Activated T-helper 2 cell treated with anti-CD3 and anti-CD28 coated beads, Interferon-gamma antibody, Interleukin-2, Interleukin-4, amounts not matched to agents 10 μg/mL and 5 μg/mL and 100 μg/mL, durations not matched to agents 14 hours and 24 hours and 36 hours (primary cell): Measurements from ENCODE around the gene DOCK4. TPM values are rescaled to one million over a fixed set of nuclear protein-coding genes. Genes with fewer than 3 reads are reported as not detected.

Experiments
- DNase-seq: peaks from one replicate; pipeline ENCODE4 v3.0.0; 2021; ENCODE audit warnings: low spot score
- H3K27ac Mint-ChIP-seq: one replicate; pipeline ENCODE4 v1.8.0; 2021; ENCODE audit warnings: mixed read lengths
- H3K27me3 Mint-ChIP-seq: one replicate; pipeline ENCODE4 v1.8.0; 2021; ENCODE audit warnings: low read depth, mixed read lengths
- H3K36me3 Mint-ChIP-seq: one replicate; pipeline ENCODE4 v1.8.0; 2021; ENCODE audit warnings: low read depth, mixed read lengths
- H3K4me1 Mint-ChIP-seq: one replicate; pipeline ENCODE4 v1.8.0; 2021; ENCODE audit warnings: low read depth, mixed read lengths
- H3K4me3 Mint-ChIP-seq: one replicate; pipeline ENCODE4 v1.8.0; 2021; ENCODE audit warnings: low read depth, mild to moderate bottlenecking, moderate library complexity, mixed read lengths
- H3K9me3 Mint-ChIP-seq: one replicate; pipeline ENCODE4 v1.8.0; 2021; ENCODE audit warnings: mixed read lengths
- intact Hi-C: fragments of 100-400 bp; cut with micrococcal nuclease; formaldehyde crosslinking; loops from one replicate; pipeline ENCODE4 v1.15.1; 2023
- total RNA-seq: library from RNA; stranded (reverse); gene quantifications from 2 replicates; pipeline ENCODE4 v1.2.3, GENCODE V29; 2022

DOCK4 gene
- total RNA-seq, 1 donor from 2014 or later: 0.41 TPM

DNA sequence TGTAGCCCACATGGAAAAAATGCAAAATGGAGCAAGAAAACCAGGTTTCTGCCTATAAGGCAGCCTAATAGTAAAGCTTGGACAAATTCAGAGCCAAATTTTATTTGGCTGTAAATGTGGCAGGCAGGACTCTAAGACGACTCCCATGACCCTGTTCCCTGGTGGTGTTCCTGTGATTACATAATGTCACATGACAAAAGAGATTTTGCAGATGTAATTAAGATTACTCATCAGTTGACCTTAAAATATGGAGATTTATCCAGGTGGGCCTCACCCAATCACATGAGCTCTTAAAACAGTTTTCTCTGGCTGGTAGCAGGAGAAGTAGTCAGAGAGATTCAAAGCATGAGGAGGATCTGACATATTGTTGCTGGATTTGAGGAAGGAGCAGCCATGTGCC is 340.8 kb downstream of the DOCK4 start:
- H3K9me3 Mint-ChIP-seq: no peaks in the 10 kb centered on the region
- peaks cover 2% of the 10 kb centered on the region for H3K27me3 Mint-ChIP-seq
- H3K36me3 Mint-ChIP-seq: no peaks in the 10 kb centered on the region
- H3K4me1 Mint-ChIP-seq: peaks cover 2% of the 10 kb centered on the region
- H3K27ac Mint-ChIP-seq: no peak overlapping the region
- intact Hi-C loops: no loop called here
- no peak overlapping the region for H3K4me3 Mint-ChIP-seq
- no peak for DNase-seq

GRCh38 chr7:111864291-111864976 is 341.8 kb downstream of the DOCK4 start:
- H3K4me1 Mint-ChIP-seq: peaks cover 9% of the 10 kb centered on the region
- no peaks in the 10 kb centered on the region for H3K36me3 Mint-ChIP-seq
- intact Hi-C loops: no loop called here
- DNase-seq: no peak
- no peaks in the 10 kb centered on the region for H3K9me3 Mint-ChIP-seq
- H3K27ac Mint-ChIP-seq: no peak overlapping the region
- H3K27me3 Mint-ChIP-seq: peaks cover 2% of the 10 kb centered on the region
- H3K4me3 Mint-ChIP-seq: no peak overlapping the region

DNA sequence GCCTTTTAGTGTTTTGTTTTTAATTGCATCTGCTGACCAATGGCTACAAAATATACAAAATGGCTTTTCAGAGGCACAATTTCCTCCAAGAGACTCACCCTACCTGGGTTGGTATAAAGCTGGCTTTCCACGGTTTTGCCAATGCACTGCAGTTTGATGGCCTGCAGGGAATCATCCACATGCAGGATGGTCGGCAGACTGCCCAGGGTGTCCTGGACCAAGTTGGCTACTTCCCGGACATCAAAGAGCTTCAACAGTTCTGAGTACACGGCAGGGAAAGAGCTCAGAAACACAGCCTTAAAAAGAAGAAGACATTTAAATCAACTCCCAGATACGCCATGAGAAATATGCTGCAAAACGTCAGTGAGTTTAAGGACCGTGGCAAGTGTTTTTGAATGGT is 342.9 kb downstream of the DOCK4 start:
- H3K9me3 Mint-ChIP-seq: no peaks in the 10 kb centered on the region
- no peak for DNase-seq
- H3K27me3 Mint-ChIP-seq: no peaks in the 10 kb centered on the region
- H3K4me1 Mint-ChIP-seq: peaks cover 9% of the 10 kb centered on the region
- intact Hi-C loops: no loop called here
- H3K36me3 Mint-ChIP-seq: no peaks in the 10 kb centered on the region
- H3K4me3 Mint-ChIP-seq: no peak overlapping the region
- no peak overlapping the region for H3K27ac Mint-ChIP-seq

GRCh38 chr7:111860248-111860647 is 346.0 kb downstream of the DOCK4 start:
- Mint-ChIP-seq H3K4me3 (no peak overlapping the region), H3K4me1 (peaks cover 9% of the 10 kb centered on the region), H3K27ac (no peak overlapping the region), H3K36me3 (no peaks in the 10 kb centered on the region), H3K27me3 (no peaks in the 10 kb centered on the region), H3K9me3 (no peaks in the 10 kb centered on the region)
- DNase-seq: no peak
- intact Hi-C loops: no loop called here

DNA sequence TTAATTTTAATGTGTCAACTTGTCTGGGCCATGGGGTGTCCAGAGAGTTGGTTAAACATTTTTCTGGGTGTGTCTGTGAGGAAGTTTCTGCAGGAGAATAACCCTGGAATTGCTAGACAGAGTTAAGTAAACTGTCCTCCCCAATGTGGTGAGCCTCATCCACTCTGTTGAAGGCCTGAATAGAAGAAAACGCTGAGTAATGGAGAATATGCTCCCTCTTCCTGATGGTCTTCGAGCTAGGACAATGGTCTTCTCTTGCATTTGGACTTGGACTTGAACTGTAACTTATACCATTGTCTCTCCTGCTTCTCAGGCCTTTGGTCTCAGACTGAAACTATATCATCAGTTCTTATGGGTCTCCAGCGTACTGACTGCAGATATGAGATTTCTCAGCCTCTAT is 347.9 kb downstream of the DOCK4 start:
- DNase-seq: no peak
- Mint-ChIP-seq H3K4me3 (no peak overlapping the region), H3K36me3 (no peaks in the 10 kb centered on the region), H3K27ac (no peak overlapping the region), H3K4me1 (peaks cover 9% of the 10 kb centered on the region), H3K27me3 (no peaks in the 10 kb centered on the region), H3K9me3 (no peaks in the 10 kb centered on the region)
- intact Hi-C loops: loop anchor here (5.0 kb wide), 1 partner anchor 106 kb away; no protein-coding TSS in a partner anchor

DNA sequence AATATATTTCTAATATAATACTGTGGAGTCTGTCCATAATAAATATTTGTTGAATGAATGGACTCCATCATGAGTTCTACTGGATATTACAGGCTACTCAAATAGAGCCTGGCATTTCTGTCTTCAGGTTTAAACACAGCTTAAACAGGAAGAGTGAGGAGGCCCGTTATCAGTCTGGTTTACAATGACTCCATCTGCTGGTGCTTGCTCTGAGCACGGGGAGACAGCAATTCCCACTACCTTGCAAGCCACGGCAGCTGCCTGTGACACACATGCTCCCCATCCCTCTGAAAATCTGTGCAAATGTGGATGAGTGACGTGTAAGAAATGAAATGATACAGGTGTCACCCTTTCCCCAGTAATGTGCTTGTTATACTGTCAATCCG is 350.4 kb downstream of the DOCK4 start:
- no peaks in the 10 kb centered on the region for H3K36me3 Mint-ChIP-seq
- intact Hi-C loops: loop anchor here (5.0 kb wide), 1 partner anchor 104 kb away; no protein-coding TSS in a partner anchor
- no peak overlapping the region for H3K27ac Mint-ChIP-seq
- no peak overlapping the region for H3K4me3 Mint-ChIP-seq
- peaks cover 9% of the 10 kb centered on the region for H3K4me1 Mint-ChIP-seq
- no peaks in the 10 kb centered on the region for H3K27me3 Mint-ChIP-seq
- no peaks in the 10 kb centered on the region for H3K9me3 Mint-ChIP-seq
- DNase-seq: no peak

DNA sequence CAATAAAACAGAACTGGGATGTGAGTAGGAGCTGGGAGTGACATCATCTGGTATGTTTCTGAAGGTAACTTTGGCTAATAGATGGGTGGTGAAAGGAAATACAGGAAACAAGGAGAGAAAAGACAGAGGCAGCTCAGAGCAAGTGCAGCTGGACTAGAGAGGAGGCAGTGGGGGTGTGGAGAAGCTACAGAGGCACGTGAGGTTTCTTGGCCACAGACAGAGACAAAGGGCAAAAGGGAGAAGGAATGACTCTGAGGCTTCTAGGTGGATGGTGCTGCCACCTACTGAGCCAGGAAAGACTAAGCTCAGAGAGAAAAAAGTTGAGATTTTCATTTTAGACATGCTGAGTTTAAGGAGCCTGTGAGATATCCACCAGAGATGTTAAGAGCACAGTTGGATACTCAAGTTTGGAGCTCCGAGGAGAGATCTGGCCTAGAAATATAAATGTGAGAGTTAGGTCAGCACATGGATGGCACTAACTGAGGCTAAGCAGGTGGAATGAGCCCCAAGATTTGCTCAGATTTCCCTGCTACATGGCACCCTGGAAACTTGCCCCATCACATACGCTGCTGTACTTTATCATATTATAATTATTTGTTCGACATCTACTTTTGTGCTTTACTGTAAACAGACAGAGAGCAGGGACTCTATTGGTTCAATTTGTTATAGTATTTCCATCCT is 350.9 kb downstream of the DOCK4 start:
- Mint-ChIP-seq H3K9me3 (peaks cover 2% of the 10 kb centered on the region), H3K36me3 (no peaks in the 10 kb centered on the region), H3K27ac (no peak overlapping the region), H3K4me3 (no peak overlapping the region), H3K27me3 (no peaks in the 10 kb centered on the region), H3K4me1 (peaks cover 5% of the 10 kb centered on the region)
- no peak for DNase-seq
- intact Hi-C loops: loop anchor here (5.0 kb wide), 1 partner anchor 103 kb away; no protein-coding TSS in a partner anchor

- DNase-seq: no peak
- H3K27ac Mint-ChIP-seq: no peak overlapping the region
- H3K27me3 Mint-ChIP-seq: no peaks in the 10 kb centered on the region
- intact Hi-C loops: no loop called here
- H3K4me3 Mint-ChIP-seq: no peak overlapping the region
- peaks cover 5% of the 10 kb centered on the region for H3K9me3 Mint-ChIP-seq
- H3K4me1 Mint-ChIP-seq: no peaks in the 10 kb centered on the region
- H3K36me3 Mint-ChIP-seq: no peaks in the 10 kb centered on the region
These were observed 352.8 kb downstream of the DOCK4 start for GRCh38 chr7:111853201-111853990.

DNA sequence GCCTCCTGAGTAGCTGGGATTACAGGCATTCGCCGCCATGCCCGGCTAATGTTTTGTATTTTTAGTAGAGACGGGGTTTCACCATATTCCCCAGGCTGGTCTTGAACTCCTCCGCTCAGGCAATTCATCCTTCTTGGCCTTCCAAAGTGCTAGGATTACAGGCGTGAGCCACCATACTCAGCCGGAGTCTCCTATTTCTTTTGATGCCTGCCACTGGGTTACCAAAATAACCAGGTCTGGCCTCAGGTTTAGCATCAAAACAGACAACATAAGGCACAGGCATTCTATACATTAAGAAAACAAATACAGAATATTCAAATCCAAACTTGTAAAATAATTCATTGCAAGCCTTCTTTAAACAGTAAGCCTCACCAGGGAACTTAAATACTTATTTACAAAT is 354.1 kb downstream of the DOCK4 start:
- DNase-seq: no peak
- intact Hi-C loops: no loop called here
- no peak overlapping the region for H3K27ac Mint-ChIP-seq
- no peak overlapping the region for H3K4me3 Mint-ChIP-seq
- no peaks in the 10 kb centered on the region for H3K4me1 Mint-ChIP-seq
- peaks cover 5% of the 10 kb centered on the region for H3K9me3 Mint-ChIP-seq
- no peaks in the 10 kb centered on the region for H3K36me3 Mint-ChIP-seq
- no peaks in the 10 kb centered on the region for H3K27me3 Mint-ChIP-seq

DNA sequence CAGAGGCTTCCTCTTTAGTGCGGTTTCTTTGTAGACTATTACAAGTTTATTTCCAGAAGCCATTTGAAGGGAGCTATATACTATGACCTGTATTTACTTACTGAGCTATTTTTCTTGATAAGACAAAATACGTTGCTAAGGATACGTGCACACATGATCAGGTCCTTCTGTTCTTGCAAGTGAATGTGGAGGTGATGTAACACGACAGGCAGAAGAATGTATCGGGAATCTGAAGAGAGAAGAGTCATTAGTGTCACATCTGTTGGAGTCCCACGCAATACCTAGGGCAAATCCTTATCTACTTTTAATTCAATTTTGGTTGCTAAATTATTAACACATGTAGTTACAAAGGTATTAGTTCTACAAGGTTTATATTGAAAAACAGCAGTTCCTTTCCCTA is 359.3 kb downstream of the DOCK4 start:
- no peaks in the 10 kb centered on the region for H3K36me3 Mint-ChIP-seq
- intact Hi-C loops: no loop called here
- H3K4me1 Mint-ChIP-seq: no peaks in the 10 kb centered on the region

DNA sequence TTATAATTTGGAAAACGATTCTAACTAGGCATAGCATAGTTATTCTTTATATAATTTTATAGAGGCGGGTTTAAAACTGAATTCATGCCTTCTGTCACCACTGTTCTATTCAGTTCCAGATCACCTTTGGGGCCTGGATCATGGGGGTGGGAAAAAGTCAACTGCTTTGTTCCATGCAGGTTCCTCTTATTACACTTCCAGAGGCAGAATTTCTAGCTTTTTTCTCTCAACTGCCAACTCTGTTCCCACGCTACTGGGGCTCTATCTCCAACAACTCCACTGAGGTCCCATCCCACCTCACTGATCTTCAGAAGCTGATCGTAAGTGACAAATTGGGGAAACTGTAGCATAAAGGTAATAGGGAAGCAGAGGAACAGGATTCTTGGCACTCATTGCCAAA is 360.3 kb downstream of the DOCK4 start:
- H3K36me3 Mint-ChIP-seq: no peaks in the 10 kb centered on the region
- DNase-seq: no peak
- H3K4me1 Mint-ChIP-seq: peaks cover 1% of the 10 kb centered on the region
- no peak overlapping the region for H3K27ac Mint-ChIP-seq
- intact Hi-C loops: no loop called here
- H3K9me3 Mint-ChIP-seq: peaks cover 5% of the 10 kb centered on the region
- no peak overlapping the region for H3K4me3 Mint-ChIP-seq
- no peaks in the 10 kb centered on the region for H3K27me3 Mint-ChIP-seq

More for the DNA sequence above, 359.3 kb downstream of the DOCK4 start:
- no peaks in the 10 kb centered on the region for H3K27me3 Mint-ChIP-seq
- DNase-seq: no peak
- H3K4me3 Mint-ChIP-seq: no peak overlapping the region
- H3K9me3 Mint-ChIP-seq: peaks cover 5% of the 10 kb centered on the region
- no peak overlapping the region for H3K27ac Mint-ChIP-seq

DNA sequence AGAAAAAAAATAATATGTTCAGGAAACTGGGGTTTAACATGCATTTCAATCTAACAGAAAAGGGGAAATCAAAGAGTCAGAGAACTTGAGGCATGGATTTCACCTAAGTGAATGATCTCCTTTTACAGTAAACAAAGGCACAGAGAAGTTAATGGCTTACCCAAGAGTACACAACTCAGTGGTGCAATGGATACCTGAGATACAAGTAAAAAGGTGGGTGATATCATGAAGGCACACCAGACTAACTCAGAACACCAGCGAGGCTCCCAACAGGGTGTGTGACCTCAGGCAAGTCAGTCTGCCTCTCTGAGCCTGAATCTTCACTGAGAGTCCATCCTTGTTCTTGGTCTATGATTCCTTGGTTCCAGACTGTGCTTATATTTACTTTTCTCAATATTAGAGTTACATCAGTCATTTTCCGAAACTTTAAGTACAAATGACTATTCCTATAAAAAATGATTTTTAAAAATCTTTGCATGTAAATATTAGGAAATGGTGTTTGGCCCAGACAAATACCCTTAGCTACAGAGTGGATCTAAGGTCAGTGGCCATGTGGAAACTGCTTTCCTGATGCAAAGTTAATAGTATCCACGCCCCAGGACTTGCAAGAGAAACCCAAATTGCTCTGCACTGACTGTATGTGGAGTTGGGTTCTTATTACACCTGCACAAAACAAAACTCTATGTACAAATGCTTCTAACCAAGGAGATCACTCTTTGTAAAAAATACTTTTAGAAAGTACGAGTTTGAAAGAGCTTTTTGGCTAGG is 361.1 kb downstream of the DOCK4 start:
- Mint-ChIP-seq H3K4me3 (no peak overlapping the region), H3K9me3 (peaks cover 1% of the 10 kb centered on the region), H3K36me3 (no peaks in the 10 kb centered on the region), H3K27ac (no peak overlapping the region), H3K4me1 (peaks cover 1% of the 10 kb centered on the region), H3K27me3 (no peaks in the 10 kb centered on the region)
- intact Hi-C loops: no loop called here
- no peak for DNase-seq
